NCI-H748 treated with DMSO at 0.1 percent for 48 hours (cell line): ENCODE measurements around the gene PPFIBP2.

ENCODE experiments used
- DNase-seq: peaks from one replicate; lab custom pipeline; 2025; lab: John Stamatoyannopoulos, UW

Gene PPFIBP2

DNA sequence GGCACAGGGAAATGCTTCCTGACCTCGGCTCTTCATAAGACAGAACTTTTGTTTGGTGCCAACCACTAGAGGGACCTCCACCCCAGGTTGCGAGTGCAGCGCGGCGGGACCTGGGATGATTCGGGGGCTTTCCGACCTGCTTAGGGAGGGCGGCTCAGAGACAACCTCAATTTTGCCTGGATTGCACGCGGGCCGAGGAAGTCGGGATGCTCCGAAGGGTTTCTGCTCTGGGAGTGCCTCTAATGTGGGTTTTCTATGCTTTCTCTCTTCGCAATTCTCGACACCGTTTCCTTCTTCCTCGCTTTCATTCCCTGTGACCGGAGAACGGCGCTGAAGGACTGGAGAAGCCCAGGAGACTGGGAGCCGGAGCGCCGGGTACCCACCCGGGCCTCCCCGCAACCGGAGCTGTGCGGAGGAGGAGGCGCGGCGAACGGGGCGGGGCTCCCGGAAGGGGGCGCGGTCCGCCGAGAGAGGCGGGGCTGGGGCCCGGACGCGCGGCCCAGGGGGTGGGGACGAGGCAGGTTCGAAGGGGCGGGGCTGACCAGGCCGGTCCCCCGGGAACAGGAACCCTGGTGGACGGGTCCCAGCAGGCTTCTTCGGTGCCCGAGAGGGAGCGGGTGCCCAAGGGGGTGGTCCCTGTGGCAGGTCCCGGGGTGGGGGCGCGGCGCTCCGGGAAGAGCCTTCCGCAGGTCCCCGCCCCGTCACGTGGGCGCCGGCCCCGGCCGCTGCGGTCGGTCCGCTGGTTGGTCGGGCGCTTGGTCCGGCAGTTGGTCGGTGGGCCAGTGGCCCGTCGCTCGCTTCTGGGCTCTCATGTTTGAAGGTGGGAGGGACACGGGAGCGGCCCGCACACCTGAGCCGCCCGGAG lies at the start of gene PPFIBP2:
TSS of gene PPFIBP2 (plus strand) at position 766 of the 865 bp plus-strand sequence. CDS start 35,477 bp downstream, outside the sequence.
- peak; percentile 16 for DNase-seq

DNA sequence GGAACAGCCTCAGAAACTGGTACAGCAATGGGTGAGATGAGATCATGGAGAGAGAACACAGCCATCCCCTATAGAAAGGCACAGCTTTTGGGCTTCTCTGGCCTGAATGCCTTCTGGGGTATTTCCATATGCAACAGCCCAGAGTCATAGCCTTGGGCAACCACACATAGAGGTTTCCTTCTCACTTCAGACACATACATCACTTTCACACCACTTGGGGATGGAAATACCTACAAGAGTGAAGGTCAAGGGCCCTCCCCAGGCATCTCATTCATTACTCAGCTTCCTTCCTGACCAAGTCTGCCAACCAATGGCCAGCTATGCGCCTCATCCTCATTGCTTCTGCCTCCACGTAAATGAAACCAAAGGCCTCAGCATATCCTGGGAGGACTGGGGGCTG lies 46.1 kb upstream of the PPFIBP2 start:
- no peak for DNase-seq

DNA sequence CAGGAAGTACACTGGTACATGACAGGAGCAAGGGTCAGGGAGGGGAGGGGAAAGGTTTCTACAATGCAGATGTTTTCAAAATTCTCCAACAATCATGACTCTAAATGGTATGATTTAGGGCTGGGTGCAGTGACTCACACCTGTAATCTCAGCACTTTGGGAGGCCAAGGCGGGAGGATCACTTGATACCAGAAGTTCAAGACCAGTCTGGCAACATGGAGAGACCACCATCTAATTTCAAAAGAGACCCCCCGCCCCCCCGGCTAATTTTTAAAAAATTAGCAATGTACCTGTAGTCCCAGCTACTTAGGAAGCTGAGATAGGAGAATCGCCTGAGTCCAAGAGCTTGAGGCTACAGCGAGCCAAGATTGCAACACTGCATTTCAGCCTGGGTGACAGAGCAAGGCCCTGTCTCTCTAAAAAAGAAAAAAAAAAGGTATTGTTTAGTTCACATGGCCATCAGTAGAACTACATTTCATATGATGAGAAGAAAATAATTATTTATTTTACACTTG lies 44.4 kb upstream of the PPFIBP2 start:
- DNase-seq = no peak

DNA sequence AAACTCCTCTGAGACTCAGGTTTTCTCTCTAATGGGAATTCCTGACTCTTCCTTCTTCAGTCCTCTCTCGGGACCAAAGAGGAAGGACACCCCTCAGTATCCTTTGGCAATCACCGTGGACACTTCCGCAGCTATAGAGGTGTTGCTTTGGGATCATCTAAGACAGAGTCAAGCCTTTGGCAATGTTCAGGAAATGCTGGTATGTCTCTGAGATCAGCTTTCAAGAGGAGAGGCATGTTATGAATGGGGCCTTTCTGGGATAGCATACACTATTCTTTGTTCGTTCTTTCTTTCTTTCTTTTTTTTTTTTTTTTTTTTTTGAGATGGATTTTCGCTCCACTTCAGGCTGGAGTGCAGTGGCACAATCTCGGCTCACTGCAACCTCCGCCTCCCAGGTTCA lies 42.7 kb upstream of the PPFIBP2 start:
- no peak for DNase-seq

- no peak for DNase-seq
These were observed 40.1 kb upstream of the PPFIBP2 start for GRCh38 chr11:7473717-7474116.

DNA sequence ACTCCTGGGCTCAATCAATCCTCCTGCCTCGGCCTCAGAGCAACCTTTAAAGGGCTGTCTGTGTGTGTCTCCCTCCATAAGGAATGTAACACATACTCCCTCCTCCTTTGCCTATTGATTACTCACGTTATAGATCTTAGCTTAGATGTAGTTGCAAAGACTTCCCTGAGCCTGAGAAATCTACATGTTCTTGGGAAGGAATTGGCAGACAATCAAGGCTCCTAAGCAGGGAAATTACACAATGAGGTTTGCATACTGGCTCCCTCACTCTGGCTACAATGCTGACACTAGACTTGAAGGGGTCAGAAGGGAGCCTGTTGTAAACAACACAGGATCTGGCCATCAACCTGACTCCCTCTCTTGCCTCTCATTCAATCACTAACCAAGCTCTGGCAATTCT lies 33.7 kb upstream of the PPFIBP2 start:
- DNase-seq = no peak

- DNase-seq = no peak
These were observed 29.7 kb upstream of the PPFIBP2 start for GRCh38 chr11:7484131-7484530.

GRCh38 chr11:7484645-7485044 lies 29.2 kb upstream of the PPFIBP2 start:
- DNase-seq = no peak

GRCh38 chr11:7485186-7486097 lies 28.4 kb upstream of the PPFIBP2 start, which contains the start of gene OLFML1:
TSS of gene OLFML1 (plus strand) at chr11:7485506. CDS start at chr11:7485876, 370 bp downstream.
- no peak for DNase-seq

- DNase-seq = no peak
These were observed 27.6 kb upstream of the PPFIBP2 start for GRCh38 chr11:7486098-7486780.

DNA sequence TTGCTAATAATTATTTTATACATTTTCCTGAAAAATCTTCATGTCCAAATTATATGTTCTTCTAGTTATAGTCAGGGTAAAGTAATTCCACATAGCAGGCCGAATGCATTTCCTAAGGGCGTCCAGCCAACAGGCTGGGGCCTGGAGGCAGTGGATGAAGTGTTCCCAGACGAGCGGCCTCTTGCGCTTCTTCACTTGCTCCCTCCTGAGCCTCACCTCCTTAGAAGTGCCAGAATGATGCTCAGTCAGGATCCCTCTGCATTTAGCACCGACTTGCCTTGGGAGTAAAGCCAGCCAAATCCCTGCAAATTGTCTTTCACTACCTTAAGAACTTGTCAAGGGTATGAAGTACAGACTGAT lies 27.0 kb upstream of the PPFIBP2 start:
- no peak for DNase-seq

- no peak for DNase-seq
These were observed 26.4 kb upstream of the PPFIBP2 start for GRCh38 chr11:7487360-7487759.

DNA sequence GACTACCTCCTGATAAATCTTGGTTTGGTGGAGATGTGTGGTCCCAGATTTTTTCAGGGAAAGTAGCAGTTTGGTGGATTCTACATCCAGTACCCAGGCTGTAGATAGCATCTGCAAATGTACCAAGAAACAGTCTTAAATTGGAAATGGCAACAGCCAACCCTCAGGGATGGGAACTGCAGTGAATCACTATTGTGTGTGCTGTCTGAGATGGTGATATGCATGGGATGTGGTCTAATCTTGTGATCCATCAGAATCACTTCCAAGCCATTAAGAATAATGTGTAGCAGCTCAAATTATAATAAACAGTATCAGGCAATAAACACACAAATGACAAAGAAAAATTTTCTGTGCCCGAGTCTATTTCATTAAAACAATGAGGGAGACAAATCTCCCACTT lies 25.1 kb upstream of the PPFIBP2 start:
- DNase-seq = no peak

- no peak for DNase-seq
These were observed 24.4 kb upstream of the PPFIBP2 start for GRCh38 chr11:7489376-7489775.

- DNase-seq = no peak
These were observed 23.7 kb upstream of the PPFIBP2 start for GRCh38 chr11:7490054-7490453.

- DNase-seq = no peak
These were observed 23.3 kb upstream of the PPFIBP2 start for GRCh38 chr11:7490535-7490934.

- no peak for DNase-seq
These were observed 21.5 kb upstream of the PPFIBP2 start for GRCh38 chr11:7492253-7492652.

DNA sequence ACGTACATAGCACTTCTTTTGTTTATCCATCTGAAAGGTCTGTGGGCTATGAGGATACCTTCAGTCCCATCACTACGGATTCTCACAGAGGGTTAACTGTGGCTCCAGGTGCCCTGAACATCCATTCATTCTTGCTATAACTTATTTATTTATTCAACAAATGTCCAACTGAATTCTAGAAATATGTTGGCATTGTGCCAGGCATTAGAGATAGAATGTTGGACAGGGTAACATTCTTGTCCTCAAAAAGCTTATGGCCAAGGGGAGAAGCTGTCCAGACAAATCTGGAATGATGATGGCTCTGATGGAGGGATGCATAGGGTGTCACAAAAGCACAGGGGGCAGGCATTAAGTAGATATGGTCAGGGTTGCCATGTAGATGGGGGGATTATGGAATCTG lies 20.1 kb upstream of the PPFIBP2 start:
- no peak for DNase-seq

DNA sequence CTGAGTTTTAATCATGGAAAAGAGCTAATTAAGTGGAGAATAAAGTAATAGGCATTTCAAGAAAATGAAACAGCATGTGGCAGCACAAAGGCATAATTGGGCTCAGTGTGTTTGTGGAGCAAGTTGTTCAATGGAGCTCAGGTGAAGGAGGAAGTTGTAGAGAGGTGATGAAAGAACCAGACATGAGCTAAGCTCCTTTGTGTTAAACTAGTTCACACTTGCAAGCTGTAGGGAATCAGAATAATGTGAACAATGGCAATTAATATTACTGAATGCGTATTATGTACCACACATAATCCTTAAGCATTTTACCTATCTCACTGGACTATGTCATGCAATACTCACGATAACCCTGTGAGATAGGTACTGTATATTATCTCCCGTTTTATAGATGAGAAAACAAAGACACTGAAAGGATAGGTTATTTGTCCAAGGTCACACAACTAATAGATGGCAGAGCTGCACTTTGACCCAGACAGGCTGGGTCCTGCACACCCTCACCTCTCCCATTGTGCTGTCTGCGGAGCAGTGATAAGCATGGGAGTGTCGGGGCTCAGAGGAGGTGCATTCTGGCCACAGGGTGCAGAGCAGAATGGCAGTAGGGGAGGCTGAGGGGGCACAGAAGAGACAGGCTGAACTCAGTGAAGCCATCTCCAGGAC lies 19.6 kb upstream of the PPFIBP2 start:
- no peak for DNase-seq

DNA sequence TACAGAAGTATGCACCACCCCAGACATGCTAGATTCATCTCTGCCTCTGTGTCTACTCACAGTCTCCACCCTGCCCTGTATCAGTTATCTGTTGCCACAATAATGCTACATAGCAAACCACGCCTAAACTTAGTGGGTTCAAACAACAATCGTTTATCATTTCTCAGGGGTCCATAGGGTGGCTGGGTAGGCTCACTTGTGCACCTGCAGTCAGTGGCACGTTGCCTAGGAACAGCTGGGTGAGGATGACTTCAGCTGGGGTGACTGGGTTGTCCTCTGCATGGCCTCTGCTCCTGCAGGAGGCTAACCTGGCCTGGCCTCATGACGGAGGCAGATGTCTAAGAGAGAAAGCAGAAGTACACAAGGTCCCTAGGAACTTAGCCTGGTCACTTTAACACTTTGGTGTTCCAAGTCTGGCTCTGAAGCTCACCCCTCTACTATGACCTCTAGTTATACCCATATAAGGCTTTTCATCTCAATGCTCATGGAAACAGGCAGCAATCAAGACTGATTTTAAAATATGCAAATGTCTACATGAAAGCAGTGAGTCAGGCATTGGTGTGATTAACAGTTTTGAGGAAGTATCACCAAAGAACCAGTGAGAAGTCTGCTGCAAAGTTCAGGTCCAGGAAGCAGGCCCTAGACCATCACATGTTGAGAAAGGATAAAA lies 17.8 kb upstream of the PPFIBP2 start:
- no peak for DNase-seq

DNA sequence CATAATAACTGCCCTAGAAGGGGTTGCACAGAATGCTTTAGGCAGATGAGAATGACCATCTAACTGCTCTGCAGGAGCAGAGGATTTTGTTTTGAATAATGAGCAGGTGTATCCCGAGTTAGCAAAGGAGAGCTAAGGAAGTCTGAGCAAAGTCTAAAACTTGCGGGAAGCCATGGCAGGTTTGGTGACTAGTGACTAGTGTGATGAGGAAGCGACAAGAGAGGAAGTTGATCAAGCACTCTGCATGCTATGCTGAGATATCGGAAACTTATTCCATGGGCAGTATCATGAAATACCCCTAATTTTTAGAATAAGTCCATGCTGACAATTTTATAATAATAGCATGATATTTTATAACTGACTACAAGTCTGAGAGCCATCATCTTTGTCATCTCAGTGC lies 15.6 kb upstream of the PPFIBP2 start:
- DNase-seq = no peak
